Activated CD4-positive, alpha-beta T cell treated with anti-CD3 and anti-CD28 coated beads, Interleukin-2, amount 10 ng/mL, durations not matched to agents 7 days and 5 days (primary cell): Measurements from ENCODE around the gene PRKCA. TPM values are rescaled to one million over a fixed set of nuclear protein-coding genes. Genes with fewer than 3 reads are reported as not detected.

ENCODE experiments used
- CTCF ChIA-PET: fragments of 350-600 bp; sonication (Branson Sonifier 250); formaldehyde crosslinking; loops from one replicate; lab custom pipeline; 2021; ENCODE audit warnings: antibody characterized with exemption; lab: Charles Lee
- POLR2A ChIA-PET: fragments of 350-600 bp; sonication (Branson Sonifier 250); formaldehyde crosslinking; loops from one replicate; lab custom pipeline; 2021; ENCODE audit warnings: antibody characterized with exemption; lab: Charles Lee
- DNase-seq: peaks from one replicate; pipeline ENCODE4 v3.0.0-alpha.2; 2020
- H3K27ac Mint-ChIP-seq: one replicate; pipeline ENCODE4 v1.8.0; 2021; ENCODE audit warnings: mild to moderate bottlenecking, moderate library complexity, mixed read lengths
- H3K27me3 Mint-ChIP-seq: one replicate; pipeline ENCODE4 v1.8.0; 2021; ENCODE audit warnings: mixed read lengths
- H3K36me3 Mint-ChIP-seq: one replicate; pipeline ENCODE4 v1.8.0; 2021; ENCODE audit warnings: low read depth, mixed read lengths
- H3K4me1 Mint-ChIP-seq: one replicate; pipeline ENCODE4 v1.8.0; 2021; ENCODE audit warnings: mixed read lengths
- H3K4me3 Mint-ChIP-seq: one replicate; pipeline ENCODE4 v1.8.0; 2021; ENCODE audit warnings: mild to moderate bottlenecking, moderate library complexity, mixed read lengths
- H3K9me3 Mint-ChIP-seq: one replicate; pipeline ENCODE4 v1.8.0; 2021; ENCODE audit warnings: mixed read lengths
- total RNA-seq, 2 experiments: library from RNA; stranded (reverse); gene quantifications; one replicate each; pipeline ENCODE4 v1.2.3, GENCODE V29; 2021

The PRKCA gene
- total RNA-seq, 2 experiments from 2014 or later = 72.8 to 74.6 TPM

DNA sequence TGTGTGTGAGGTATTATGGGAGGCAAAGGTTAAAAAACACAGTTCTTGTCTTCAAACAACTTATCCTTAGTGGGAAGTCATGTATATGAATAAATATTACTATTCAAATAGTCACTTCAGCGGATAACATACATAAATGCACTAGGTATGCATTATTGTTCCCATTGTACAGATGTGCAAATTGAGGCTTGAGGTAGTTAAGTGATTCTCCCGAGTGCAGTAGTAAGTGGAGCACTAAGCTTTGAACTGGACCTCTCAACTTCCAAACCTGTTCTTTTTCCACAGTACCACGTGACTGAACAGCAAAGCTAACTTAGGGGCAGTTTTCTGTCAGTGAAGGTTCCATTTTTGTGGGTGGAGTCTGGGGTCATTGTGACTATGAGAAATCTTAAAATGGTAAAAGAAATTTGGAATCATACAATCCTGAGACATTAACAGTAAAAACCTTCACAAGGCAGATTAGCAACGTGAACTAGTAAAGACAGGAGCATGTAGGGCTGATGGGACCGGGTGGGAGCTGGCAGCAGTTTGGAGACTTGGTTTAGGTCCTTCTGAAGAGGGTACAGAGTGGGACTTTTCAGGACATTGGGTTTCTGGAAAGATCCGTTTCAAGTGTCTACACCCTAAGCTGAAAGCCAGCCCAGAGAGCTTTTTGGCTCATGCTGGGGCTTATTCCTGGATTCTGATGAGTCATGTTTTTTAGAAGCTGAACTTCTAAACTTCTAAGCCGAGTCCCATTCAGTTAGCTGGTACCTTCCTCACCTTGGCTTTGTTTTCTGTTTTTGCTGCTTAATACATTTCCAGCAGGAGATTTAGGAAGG, 204.9 kb downstream of the PRKCA start:
- H3K9me3 Mint-ChIP-seq = peaks cover 3% of the 10 kb centered on the region
- H3K4me3 Mint-ChIP-seq = no peak overlapping the region
- DNase-seq = no peak
- H3K27ac Mint-ChIP-seq = peak overlapping the region; percentile 39
- ChIA-PET CTCF (no interaction called here), POLR2A (no interaction called here)
- H3K4me1 Mint-ChIP-seq = peaks cover 58% of the 10 kb centered on the region
- H3K36me3 Mint-ChIP-seq = peaks cover 16% of the 10 kb centered on the region
- no peaks in the 10 kb centered on the region for H3K27me3 Mint-ChIP-seq

DNA sequence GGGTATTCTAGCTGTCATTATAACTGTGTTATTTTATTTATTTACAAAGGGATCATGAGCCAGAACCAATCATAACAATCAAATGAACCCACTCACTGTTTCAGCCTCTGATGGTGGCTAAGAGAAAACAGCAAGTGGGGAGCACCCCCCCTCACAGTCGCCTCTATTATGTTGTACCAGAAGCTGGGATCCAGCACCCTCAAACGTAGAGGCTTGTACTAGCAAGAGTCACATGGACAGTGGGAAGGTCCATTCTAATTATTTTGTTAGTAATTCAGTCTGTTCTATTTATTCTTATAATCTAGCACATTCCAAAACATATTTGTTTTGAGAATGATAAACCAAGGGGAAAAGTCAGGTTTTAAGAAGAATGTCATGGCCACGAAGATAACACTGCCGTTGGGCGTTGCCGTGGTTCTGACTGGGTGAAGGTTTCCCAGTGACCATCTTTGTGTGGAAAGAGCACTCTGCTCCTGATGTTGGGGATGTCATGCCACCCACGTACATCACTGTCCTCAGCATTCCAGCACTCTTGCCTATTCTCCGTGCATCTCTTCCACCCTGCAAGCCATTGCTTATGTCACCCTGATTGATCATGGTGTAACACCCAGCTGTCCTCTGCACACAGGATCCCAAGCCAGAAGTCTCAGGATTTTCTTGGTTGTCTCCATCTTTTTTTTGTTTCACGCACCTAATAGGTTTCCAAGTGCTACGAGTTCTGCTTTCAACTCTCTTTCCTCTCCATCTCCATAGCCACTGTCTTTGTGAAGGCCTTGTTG, 205.8 kb downstream of the PRKCA start:
- no peak for DNase-seq
- H3K4me1 Mint-ChIP-seq = peaks cover 64% of the 10 kb centered on the region
- H3K36me3 Mint-ChIP-seq = peaks cover 19% of the 10 kb centered on the region
- H3K9me3 Mint-ChIP-seq = peaks cover 3% of the 10 kb centered on the region
- no peaks in the 10 kb centered on the region for H3K27me3 Mint-ChIP-seq
- no peak overlapping the region for H3K4me3 Mint-ChIP-seq
- CTCF ChIA-PET = interaction anchor here (0.6 kb wide), 1 partner anchor 223 kb away, joined by 3 read pairs; no protein-coding TSS in a partner anchor
- POLR2A ChIA-PET = no interaction called here
- peak overlapping the region; percentile 88 for H3K27ac Mint-ChIP-seq

- peaks cover 69% of the 10 kb centered on the region for H3K4me1 Mint-ChIP-seq
- ChIA-PET POLR2A (interaction anchor here (0.7 kb wide), 1 partner anchor 47 kb away, joined by 3 read pairs; no protein-coding TSS in a partner anchor), CTCF (interaction anchor here (0.6 to 0.9 kb wide), 4 partner anchors 39 to 222 kb away, joined by 3 to 4 read pairs (median 3); no protein-coding TSS in a partner anchor)
- H3K4me3 Mint-ChIP-seq = peak overlapping the region; percentile 18
- peak overlapping the region; percentile 88 for H3K27ac Mint-ChIP-seq
- no peaks in the 10 kb centered on the region for H3K27me3 Mint-ChIP-seq
- H3K36me3 Mint-ChIP-seq = peaks cover 24% of the 10 kb centered on the region
- H3K9me3 Mint-ChIP-seq = peaks cover 3% of the 10 kb centered on the region
- DNase-seq = peak; percentile 36
Measured at GRCh38 chr17:66508896-66509844, 206.8 kb downstream of the PRKCA start.

DNA sequence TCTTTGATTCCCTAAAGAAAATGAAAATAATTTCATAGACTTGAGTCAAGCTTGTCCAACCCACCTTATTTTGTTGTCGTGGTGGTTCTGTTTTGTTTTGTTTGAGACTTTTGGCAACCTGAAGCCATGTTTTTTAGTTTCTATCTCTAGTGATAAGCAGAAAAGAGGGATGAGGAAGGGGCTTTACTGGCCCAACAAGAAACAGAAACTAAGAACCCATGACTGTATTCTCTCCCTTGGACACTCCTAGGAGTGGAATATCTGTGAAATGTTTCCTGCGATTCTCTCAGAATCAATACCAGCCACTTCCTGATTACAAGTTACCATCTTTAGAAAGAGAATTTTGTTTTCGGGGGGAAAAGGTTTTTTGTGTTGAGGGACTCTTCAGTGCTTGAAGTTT, 207.5 kb downstream of the PRKCA start:
- DNase-seq = no peak

DNA sequence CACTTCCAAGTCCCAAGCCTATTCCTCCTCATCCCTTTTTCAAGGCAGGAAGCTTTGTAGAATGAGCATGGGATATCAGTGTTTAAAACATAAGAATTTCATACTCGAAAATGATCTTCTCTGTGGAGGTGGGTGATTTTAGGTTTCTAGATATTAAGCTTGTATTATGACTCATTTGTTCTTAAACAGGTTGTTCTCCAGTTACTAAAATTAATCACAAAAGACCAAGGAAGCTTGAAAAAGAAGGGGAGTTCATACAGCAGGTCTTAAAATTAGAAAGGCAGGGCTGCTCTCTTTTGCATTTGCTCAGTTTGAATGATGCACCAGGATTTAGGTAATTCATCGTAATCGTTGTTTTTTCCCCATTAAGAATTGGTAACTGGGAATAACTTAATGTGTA, 208.7 kb downstream of the PRKCA start:
- ChIA-PET POLR2A (interaction anchor here (0.6 kb wide), 1 partner anchor 1214 kb away, joined by 3 read pairs; no protein-coding TSS in a partner anchor), CTCF (interaction anchor here (1.0 kb wide), 1 partner anchor 38 kb away, joined by 3 read pairs; no protein-coding TSS in a partner anchor)
- Mint-ChIP-seq H3K4me3 (no peak overlapping the region), H3K27me3 (no peaks in the 10 kb centered on the region), H3K27ac (no peak overlapping the region), H3K36me3 (peaks cover 38% of the 10 kb centered on the region), H3K4me1 (peaks cover 80% of the 10 kb centered on the region), H3K9me3 (peaks cover 3% of the 10 kb centered on the region)
- DNase-seq = no peak

More for the DNA sequence above, 207.5 kb downstream of the PRKCA start:
- CTCF ChIA-PET = no interaction called here
- Mint-ChIP-seq H3K36me3 (peaks cover 30% of the 10 kb centered on the region), H3K4me1 (peaks cover 73% of the 10 kb centered on the region), H3K9me3 (peaks cover 3% of the 10 kb centered on the region), H3K27ac (peak overlapping the region; percentile 88), H3K27me3 (no peaks in the 10 kb centered on the region), H3K4me3 (peak overlapping the region; percentile 18)
- POLR2A ChIA-PET = no interaction called here

- H3K9me3 Mint-ChIP-seq = peaks cover 2% of the 10 kb centered on the region
- H3K27ac Mint-ChIP-seq = no peak overlapping the region
- DNase-seq = no peak
- peaks cover 74% of the 10 kb centered on the region for H3K4me1 Mint-ChIP-seq
- H3K27me3 Mint-ChIP-seq = no peaks in the 10 kb centered on the region
- ChIA-PET CTCF (interaction anchor here (0.6 kb wide), 1 partner anchor 51 kb away, joined by 3 read pairs; no protein-coding TSS in a partner anchor), POLR2A (no interaction called here)
- H3K36me3 Mint-ChIP-seq = peaks cover 42% of the 10 kb centered on the region
- no peak overlapping the region for H3K4me3 Mint-ChIP-seq
Measured at GRCh38 chr17:66514227-66514806, 211.9 kb downstream of the PRKCA start.

DNA sequence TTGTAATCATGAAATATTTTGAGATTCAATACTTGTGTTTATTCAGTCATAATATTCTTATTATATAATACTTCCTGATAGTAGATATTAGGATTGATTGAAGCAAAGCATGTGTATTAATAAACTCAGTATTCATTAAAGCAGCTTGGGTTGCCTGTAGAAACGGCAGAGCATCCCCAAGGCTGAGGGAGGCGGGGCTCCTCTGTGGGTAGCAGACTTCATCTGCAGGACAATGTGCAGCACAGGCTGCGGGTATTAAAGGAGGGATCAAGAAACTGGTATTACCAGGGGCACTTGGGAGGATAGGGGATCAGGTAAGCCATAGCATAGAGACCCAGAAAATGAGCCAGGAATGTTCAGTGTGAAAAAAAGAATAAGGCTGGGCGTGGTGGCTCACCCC, 213.6 kb downstream of the PRKCA start:
- POLR2A ChIA-PET = no interaction called here
- H3K27ac Mint-ChIP-seq = no peak overlapping the region
- CTCF ChIA-PET = interaction anchor here (1.7 kb wide), 1 partner anchor 57 kb away, joined by 6 read pairs; no protein-coding TSS in a partner anchor
- H3K27me3 Mint-ChIP-seq = no peaks in the 10 kb centered on the region
- H3K9me3 Mint-ChIP-seq = peaks cover 2% of the 10 kb centered on the region
- H3K4me3 Mint-ChIP-seq = no peak overlapping the region
- H3K36me3 Mint-ChIP-seq = peaks cover 40% of the 10 kb centered on the region
- no peak for DNase-seq
- peaks cover 67% of the 10 kb centered on the region for H3K4me1 Mint-ChIP-seq

- ChIA-PET POLR2A (interaction anchor here (0.6 kb wide), 1 partner anchor 178 kb away, joined by 3 read pairs; no protein-coding TSS in a partner anchor), CTCF (interaction anchor here (1.7 kb wide), 1 partner anchor 59 kb away, joined by 6 read pairs; no protein-coding TSS in a partner anchor)
- Mint-ChIP-seq H3K4me1 (peaks cover 67% of the 10 kb centered on the region), H3K36me3 (peaks cover 40% of the 10 kb centered on the region), H3K27ac (peak overlapping the region; percentile 60), H3K4me3 (no peak overlapping the region), H3K27me3 (no peaks in the 10 kb centered on the region), H3K9me3 (peaks cover 2% of the 10 kb centered on the region)
- DNase-seq = no peak
Measured at GRCh38 chr17:66517336-66518009, 215.1 kb downstream of the PRKCA start.

DNA sequence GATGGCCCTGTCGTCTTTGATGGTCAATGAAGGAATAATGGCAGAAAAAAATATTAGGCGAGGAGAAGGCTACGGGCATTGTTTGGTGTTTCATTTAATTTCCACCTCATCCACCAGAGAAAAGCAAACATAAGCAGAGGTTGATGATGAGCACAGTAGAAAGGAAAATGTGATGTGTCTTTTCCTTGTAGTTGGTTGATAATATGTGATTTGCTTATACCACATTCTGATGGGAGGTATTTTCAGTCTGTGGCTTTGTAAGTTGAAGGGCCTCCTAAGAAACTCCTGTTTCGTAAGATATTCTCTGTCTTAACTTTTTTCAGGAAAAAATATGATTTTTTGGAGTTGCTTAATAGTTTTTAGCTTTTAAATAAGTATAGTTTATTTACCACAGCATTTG, 215.7 kb downstream of the PRKCA start:
- CTCF ChIA-PET = interaction anchor here (0.5 to 2.0 kb wide), 2 partner anchors 16 to 28 kb away, joined by 4 to 6 read pairs; no protein-coding TSS in a partner anchor
- H3K27ac Mint-ChIP-seq = no peak overlapping the region
- no peaks in the 10 kb centered on the region for H3K27me3 Mint-ChIP-seq
- H3K4me3 Mint-ChIP-seq = no peak overlapping the region
- H3K9me3 Mint-ChIP-seq = peaks cover 2% of the 10 kb centered on the region
- POLR2A ChIA-PET = interaction anchor here (0.6 kb wide), 1 partner anchor 179 kb away, joined by 3 read pairs; no protein-coding TSS in a partner anchor
- DNase-seq = no peak
- H3K36me3 Mint-ChIP-seq = peaks cover 41% of the 10 kb centered on the region
- H3K4me1 Mint-ChIP-seq = peaks cover 69% of the 10 kb centered on the region

- Mint-ChIP-seq H3K4me1 (peaks cover 70% of the 10 kb centered on the region), H3K27me3 (no peaks in the 10 kb centered on the region), H3K9me3 (peaks cover 2% of the 10 kb centered on the region), H3K4me3 (no peak overlapping the region), H3K27ac (no peak overlapping the region), H3K36me3 (peaks cover 41% of the 10 kb centered on the region)
- CTCF ChIA-PET = interaction anchor here (0.7 to 2.0 kb wide), 2 partner anchors 27 to 332 kb away, joined by 3 to 6 read pairs; no protein-coding TSS in a partner anchor
- POLR2A ChIA-PET = no interaction called here
- no peak for DNase-seq
Measured at GRCh38 chr17:66518677-66519076, 216.3 kb downstream of the PRKCA start.

GRCh38 chr17:66519154-66519553, 216.7 kb downstream of the PRKCA start:
- no peak overlapping the region for H3K4me3 Mint-ChIP-seq
- no peak overlapping the region for H3K27ac Mint-ChIP-seq
- ChIA-PET CTCF (interaction anchor here (0.7 to 2.0 kb wide), 2 partner anchors 27 to 332 kb away, joined by 3 to 6 read pairs; no protein-coding TSS in a partner anchor), POLR2A (no interaction called here)
- no peaks in the 10 kb centered on the region for H3K27me3 Mint-ChIP-seq
- DNase-seq = no peak
- H3K36me3 Mint-ChIP-seq = peaks cover 41% of the 10 kb centered on the region
- H3K9me3 Mint-ChIP-seq = peaks cover 2% of the 10 kb centered on the region
- H3K4me1 Mint-ChIP-seq = peaks cover 70% of the 10 kb centered on the region
